Kidney epithelial cell (primary cell): ENCODE measurements around the gene PNMA6E. TPM values are rescaled to one million over a fixed set of nuclear protein-coding genes. Genes with fewer than 3 reads are reported as not detected.

Experiments
- DNase-seq: peaks from one replicate; pipeline ENCODE4 v3.0.0-alpha.2; 2010; ENCODE audit warnings: low read depth
- H3K27me3 ChIP-seq: 2 replicates; pipeline ENCODE4 v1.6.0; 2011; ENCODE audit warnings: low read length; ENCODE audit not compliant: control insufficient read depth, insufficient read depth
- H3K36me3 ChIP-seq: 2 replicates; pipeline ENCODE4 v1.5.1; 2011; ENCODE audit warnings: low read length; ENCODE audit not compliant: control insufficient read depth, insufficient read depth
- H3K4me3 ChIP-seq: 2 replicates; pipeline ENCODE4 v1.5.1; 2011; ENCODE audit warnings: low read depth, mild to moderate bottlenecking, control low read depth, low read length
- total RNA-seq: library from RNA; depleted of rRNA; stranded (reverse); fragments of >200 nt; gene quantifications from 2 replicates; pipeline ENCODE4 v1.2.3, GENCODE V29; 2015
- TF ChIP-seq, protein P1 (sequence below): IDR thresholded peaks from 2 replicates; pipeline ENCODE4 v1.5.1; 2011; ENCODE audit warnings: mild to moderate bottlenecking, moderate library complexity, low read length, control low read depth, inconsistent platforms; ENCODE audit not compliant: insufficient read depth, poor library complexity, severe bottlenecking

Gene PNMA6E
- total RNA-seq, 1 donor from 2014 or later: not detected

DNA sequence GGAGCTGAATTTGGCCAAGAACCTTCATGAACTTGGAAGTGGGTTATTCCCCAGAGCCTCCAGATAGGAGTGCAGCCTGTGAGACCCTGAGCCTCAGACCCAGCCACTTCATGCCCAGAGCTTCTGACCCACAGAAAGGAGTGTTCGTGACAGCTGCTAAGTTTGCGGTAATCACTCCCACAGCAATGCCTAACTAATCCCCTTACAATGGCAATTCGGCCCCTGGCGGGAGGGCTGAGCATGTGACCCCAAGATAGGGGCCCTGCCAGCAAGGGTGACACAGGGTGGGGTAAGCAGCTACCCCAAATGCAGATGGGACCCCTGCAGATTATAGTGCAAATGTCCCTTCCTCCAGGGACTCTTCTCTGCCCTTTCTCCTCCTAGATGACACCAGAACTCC lies 22.5 kb downstream of the PNMA6E start:
- Histone ChIP-seq H3K27me3 (no peaks in the 10 kb centered on the region), H3K4me3 (no peak overlapping the region), H3K36me3 (no peaks in the 10 kb centered on the region)
- DNase-seq: no peak
- TF ChIP-seq, protein P1, sequence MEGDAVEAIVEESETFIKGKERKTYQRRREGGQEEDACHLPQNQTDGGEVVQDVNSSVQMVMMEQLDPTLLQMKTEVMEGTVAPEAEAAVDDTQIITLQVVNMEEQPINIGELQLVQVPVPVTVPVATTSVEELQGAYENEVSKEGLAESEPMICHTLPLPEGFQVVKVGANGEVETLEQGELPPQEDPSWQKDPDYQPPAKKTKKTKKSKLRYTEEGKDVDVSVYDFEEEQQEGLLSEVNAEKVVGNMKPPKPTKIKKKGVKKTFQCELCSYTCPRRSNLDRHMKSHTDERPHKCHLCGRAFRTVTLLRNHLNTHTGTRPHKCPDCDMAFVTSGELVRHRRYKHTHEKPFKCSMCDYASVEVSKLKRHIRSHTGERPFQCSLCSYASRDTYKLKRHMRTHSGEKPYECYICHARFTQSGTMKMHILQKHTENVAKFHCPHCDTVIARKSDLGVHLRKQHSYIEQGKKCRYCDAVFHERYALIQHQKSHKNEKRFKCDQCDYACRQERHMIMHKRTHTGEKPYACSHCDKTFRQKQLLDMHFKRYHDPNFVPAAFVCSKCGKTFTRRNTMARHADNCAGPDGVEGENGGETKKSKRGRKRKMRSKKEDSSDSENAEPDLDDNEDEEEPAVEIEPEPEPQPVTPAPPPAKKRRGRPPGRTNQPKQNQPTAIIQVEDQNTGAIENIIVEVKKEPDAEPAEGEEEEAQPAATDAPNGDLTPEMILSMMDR: no peak

DNA sequence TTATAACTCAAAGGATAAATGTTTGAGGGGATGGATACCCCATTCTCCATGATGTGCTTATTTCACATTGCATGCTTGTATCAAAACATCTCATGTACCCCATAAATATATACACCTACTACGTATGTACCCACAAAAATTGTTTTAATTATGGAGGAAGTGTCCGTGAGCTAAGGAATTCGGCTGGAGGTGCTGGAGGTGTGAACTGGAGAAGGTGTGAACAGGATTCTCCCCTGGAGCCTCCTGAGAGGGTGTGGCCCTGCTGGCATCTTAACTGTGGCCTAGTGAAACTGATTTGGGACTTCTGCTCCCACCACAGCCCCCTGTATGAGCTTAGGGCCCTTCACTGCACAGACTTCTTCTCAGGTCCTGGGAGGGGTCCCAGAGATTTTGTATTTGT lies 23.4 kb downstream of the PNMA6E start:
- TF ChIP-seq, protein P1: no peak
- Histone ChIP-seq H3K4me3 (no peak overlapping the region), H3K27me3 (no peaks in the 10 kb centered on the region), H3K36me3 (no peaks in the 10 kb centered on the region)
- DNase-seq: no peak

DNA sequence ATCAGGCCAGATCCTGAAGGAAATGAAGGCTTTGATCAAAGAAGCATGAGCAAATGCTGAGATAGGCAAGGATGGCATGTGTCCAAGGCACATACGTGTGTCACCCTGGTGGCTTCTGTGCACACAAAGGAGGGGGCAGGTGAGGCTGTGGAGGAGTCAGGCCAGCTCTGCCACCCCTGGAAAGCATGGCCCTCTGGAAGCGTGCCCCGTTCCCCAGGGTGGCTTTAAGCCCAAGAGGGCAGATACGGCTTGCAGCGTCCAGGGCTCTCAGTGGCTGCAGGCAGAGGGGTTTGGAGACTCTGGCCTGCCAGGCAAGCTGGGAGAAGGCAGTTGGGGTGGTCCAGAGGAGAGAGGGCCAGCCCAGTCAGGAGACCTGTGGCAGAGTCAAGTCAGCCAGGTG lies 25.6 kb downstream of the PNMA6E start:
- Histone ChIP-seq H3K27me3 (no peaks in the 10 kb centered on the region), H3K4me3 (no peak overlapping the region), H3K36me3 (no peaks in the 10 kb centered on the region)
- no peak for DNase-seq
- TF ChIP-seq, protein P1: no peak

DNA sequence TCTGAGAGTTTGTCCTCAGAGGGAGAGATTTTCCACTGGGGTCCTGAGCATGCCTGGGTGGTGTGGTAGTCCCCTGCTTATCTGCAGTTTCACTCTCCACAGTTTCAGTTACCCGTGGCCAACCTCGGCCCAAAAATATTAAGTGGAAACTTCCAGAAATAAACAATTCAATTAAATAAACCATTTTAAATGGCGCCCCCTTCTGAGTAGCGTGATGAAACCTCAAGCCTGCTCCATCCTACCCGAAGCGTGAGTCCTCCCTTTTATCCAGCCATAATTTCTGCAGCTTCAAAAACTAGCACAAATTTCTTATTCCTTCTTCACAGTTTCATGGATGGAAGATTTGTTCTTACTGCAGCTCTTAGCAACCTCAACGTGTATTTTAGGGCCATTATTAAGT lies 26.7 kb downstream of the PNMA6E start:
- DNase-seq: no peak
- Histone ChIP-seq H3K4me3 (no peak overlapping the region), H3K27me3 (no peaks in the 10 kb centered on the region), H3K36me3 (no peaks in the 10 kb centered on the region)
- TF ChIP-seq, protein P1: no peak

DNA sequence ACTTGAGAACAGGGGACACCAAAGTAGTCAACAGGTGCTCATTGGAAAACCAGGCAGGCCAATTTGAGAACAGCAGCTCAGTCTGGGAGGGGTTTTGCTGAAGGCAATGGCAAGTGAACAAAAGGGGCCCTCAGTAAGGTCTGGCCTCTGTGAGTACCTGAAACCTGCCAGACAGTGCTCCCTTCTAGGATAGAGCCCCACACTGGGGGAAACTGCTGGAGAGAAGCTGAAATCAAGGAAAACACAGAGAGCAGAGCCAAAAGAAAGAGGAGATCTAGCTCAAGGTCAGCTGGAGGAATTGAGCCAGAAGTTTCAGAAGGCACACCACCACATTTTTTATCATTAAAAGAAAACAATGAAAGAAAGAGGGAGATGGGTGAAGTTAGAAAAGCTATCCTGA lies 28.2 kb downstream of the PNMA6E start:
- TF ChIP-seq, protein P1: no peak
- no peaks in the 10 kb centered on the region for H3K27me3 ChIP-seq
- no peak overlapping the region for H3K4me3 ChIP-seq
- no peaks in the 10 kb centered on the region for H3K36me3 ChIP-seq
- DNase-seq: no peak

DNA sequence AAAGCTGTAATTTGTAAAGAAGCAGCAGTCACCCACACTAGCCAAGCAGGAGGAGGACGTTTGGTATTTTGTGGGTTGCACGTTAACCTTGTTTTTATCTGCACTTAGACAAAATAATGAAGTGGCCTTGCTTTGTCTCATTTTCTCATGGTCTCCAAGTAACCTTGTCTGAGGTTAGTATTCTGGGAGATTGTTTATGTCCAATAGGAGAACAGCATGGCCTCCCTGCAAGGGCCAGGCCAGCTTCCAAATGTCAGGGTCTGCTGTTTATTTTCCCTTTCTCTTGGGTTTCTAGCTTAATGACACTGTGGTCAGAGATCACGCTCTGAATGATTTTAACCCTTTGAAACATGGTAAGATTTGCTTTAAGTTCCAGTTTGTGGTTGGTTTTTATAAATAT lies 29.9 kb downstream of the PNMA6E start:
- no peak for DNase-seq
- TF ChIP-seq, protein P1: no peak
- Histone ChIP-seq H3K36me3 (no peaks in the 10 kb centered on the region), H3K27me3 (no peaks in the 10 kb centered on the region), H3K4me3 (no peak overlapping the region)
